ENCODE measurements around the gene DHX35.

DNA sequence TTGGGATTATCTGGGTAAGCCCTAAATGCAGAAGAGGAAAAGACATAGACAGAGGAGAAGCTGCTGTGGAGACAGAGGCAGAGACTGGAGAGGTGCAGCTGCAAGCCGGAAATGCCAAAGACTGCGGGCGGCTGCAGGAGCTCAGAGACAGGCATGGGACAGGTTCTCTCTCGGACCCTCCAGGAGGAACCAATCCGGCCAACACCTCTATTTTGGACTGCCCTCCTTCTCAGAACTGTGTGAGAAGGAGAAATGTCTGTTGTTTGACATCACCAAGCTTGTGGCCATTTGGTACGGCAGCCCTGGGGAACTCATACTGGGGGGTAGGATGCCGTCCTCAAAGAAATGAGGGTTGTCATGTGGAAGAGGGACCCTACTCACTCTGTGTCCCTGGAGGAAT lies 95.0 kb downstream of the DHX35 start:
- TF ChIP-seq ZNF384 (IDR thresholded peaks at IDR 0.05) (no peak), SUZ12 (IDR thresholded peaks at IDR 0.05) (no peak), PKNOX1 (IDR thresholded peaks at IDR 0.05) (no peak), FOXM1 (IDR thresholded peaks at IDR 0.05; ENCODE audit: borderline replicate concordance) (no peak), BHLHE40 (IDR thresholded peaks at IDR 0.05; ENCODE audit: borderline replicate concordance) (no peak), FOXK2 (IDR thresholded peaks at IDR 0.05) (no peak), ELF4 (IDR thresholded peaks at IDR 0.05) (no peak), CTBP1 (IDR thresholded peaks at IDR 0.05; ENCODE audit: borderline replicate concordance) (no peak), HDGF (IDR thresholded peaks at IDR 0.05; ENCODE audit: borderline replicate concordance) (no peak), L3MBTL2 (conservative IDR thresholded peaks at IDR 0.05) (no peak)
